PC-3 (cell line): ENCODE measurements around the gene SUGCT. TPM values are rescaled to one million over a fixed set of nuclear protein-coding genes. Genes with fewer than 3 reads are reported as not detected.

Experiments used
- ATAC-seq: fragments of 200-7000 bp; cut with Tn5 transposase; 2 replicates; pipeline ENCODE4 v1.9.1; 2020; ENCODE audit warnings: mild to moderate bottlenecking, moderate library complexity
- BruUV-seq: library from RNA; stranded (reverse); fragments of 400-500 nt; replicated peaks from 2 replicates; lab custom pipeline; 2021; lab: Mats Ljungman, UMichigan
- CTCF ChIA-PET: fragments of 300-600 bp; sonication (Branson Sonifier 250); formaldehyde crosslinking; loops from one replicate; lab custom pipeline; 2022; ENCODE audit warnings: antibody characterized with exemption; lab: Charles Lee
- POLR2A ChIA-PET: fragments of 300-600 bp; sonication (Branson Sonifier 250); formaldehyde crosslinking; loops from one replicate; lab custom pipeline; 2022; ENCODE audit warnings: antibody characterized with exemption; ENCODE audit not compliant: unreplicated experiment; lab: Charles Lee
- DNase-seq: peaks from one replicate; pipeline ENCODE4 v3.0.0-alpha.2; 2015
- H2AFZ ChIP-seq: fragments of 300-600 bp; sonication (generic); 2 replicates; pipeline ENCODE4 v1.6.0; 2016; ENCODE audit warnings: antibody characterized with exemption, low read length
- H3F3A ChIP-seq: fragments of 300-600 bp; sonication (generic); one replicate; pipeline ENCODE4 v1.6.0; 2017; ENCODE audit warnings: antibody characterized with exemption, low read length, control low read depth, mild to moderate bottlenecking; ENCODE audit not compliant: unreplicated experiment
- H3K27ac ChIP-seq: fragments of 300-600 bp; sonication (generic); 2 replicates; pipeline ENCODE4 v1.5.1; 2016; ENCODE audit warnings: mild to moderate bottlenecking, low read length
- H3K27me3 ChIP-seq: fragments of 300-600 bp; sonication (generic); 2 replicates; pipeline ENCODE4 v1.6.1; 2016; ENCODE audit warnings: low read length, mixed read lengths
- H3K36me3 ChIP-seq: fragments of 300-600 bp; sonication (generic); 2 replicates; pipeline ENCODE4 v1.6.1; 2016; ENCODE audit warnings: low read depth, mixed run types, low read length, mixed read lengths
- H3K4me1 ChIP-seq: fragments of 300-600 bp; sonication (generic); 2 replicates; pipeline ENCODE4 v1.5.1; 2016; ENCODE audit warnings: low read length; ENCODE audit not compliant: insufficient read depth
- H3K4me2 ChIP-seq: fragments of 300-600 bp; sonication (generic); 2 replicates; pipeline ENCODE4 v1.6.0; 2016; ENCODE audit warnings: low read length
- H3K4me3 ChIP-seq: fragments of 300-600 bp; sonication (generic); 2 replicates; pipeline ENCODE4 v1.5.1; 2016; ENCODE audit warnings: mild to moderate bottlenecking, low read length, mixed read lengths
- H3K79me2 ChIP-seq: fragments of 300-600 bp; sonication (generic); 2 replicates; pipeline ENCODE4 v1.6.1; 2017; ENCODE audit warnings: low read length, mixed read lengths
- H3K9ac ChIP-seq: fragments of 300-600 bp; sonication (generic); 2 replicates; pipeline ENCODE4 v1.6.0; 2016; ENCODE audit warnings: mild to moderate bottlenecking, low read length
- H3K9me2 ChIP-seq: fragments of 300-600 bp; sonication (generic); replicated peaks from 2 replicates; pipeline ENCODE4 v1.6.1; 2016; ENCODE audit warnings: mixed run types, low read length, mixed read lengths
- H3K9me3 ChIP-seq: fragments of 300-600 bp; sonication (generic); 2 replicates; pipeline ENCODE4 v1.6.1; 2016; ENCODE audit warnings: low read length, mixed read lengths
- H4K20me1 ChIP-seq: fragments of 300-600 bp; sonication (generic); 2 replicates; pipeline ENCODE4 v1.6.1; 2016; ENCODE audit warnings: low read length, mixed read lengths
- EZH2 ChIP-seq: fragments of 300-600 bp; sonication (generic); IDR thresholded peaks from one replicate; pipeline ENCODE4 v1.6.1; 2017; ENCODE audit warnings: antibody characterized with exemption, mild to moderate bottlenecking, low read length; ENCODE audit not compliant: unreplicated experiment
- EZH2phosphoT487 ChIP-seq: fragments of 300-600 bp; sonication (generic); IDR thresholded peaks from 2 replicates; pipeline ENCODE4 v1.6.1; 2018; ENCODE audit warnings: mild to moderate bottlenecking, antibody characterized with exemption, low read length, borderline replicate concordance
- intact Hi-C: fragments of 100-400 bp; cut with micrococcal nuclease; formaldehyde crosslinking; loops from 2 replicates; pipeline ENCODE4 v1.9.0; 2023
- total RNA-seq: library from RNA; depleted of rRNA; stranded (reverse); fragments of >200 nt; gene quantifications from 2 replicates; pipeline ENCODE4 v1.2.3, GENCODE V29; 2014
- TF ChIP-seq, protein P1 (sequence below): fragments of 300-600 bp; sonication (generic); conservative IDR thresholded peaks from 2 replicates; pipeline ENCODE4 v1.5.1; 2017; ENCODE audit warnings: antibody characterized with exemption, low read depth, mild to moderate bottlenecking, low read length

SUGCT gene
- total RNA-seq, 1 experiment from 2014 or later, result 2.9 TPM

DNA sequence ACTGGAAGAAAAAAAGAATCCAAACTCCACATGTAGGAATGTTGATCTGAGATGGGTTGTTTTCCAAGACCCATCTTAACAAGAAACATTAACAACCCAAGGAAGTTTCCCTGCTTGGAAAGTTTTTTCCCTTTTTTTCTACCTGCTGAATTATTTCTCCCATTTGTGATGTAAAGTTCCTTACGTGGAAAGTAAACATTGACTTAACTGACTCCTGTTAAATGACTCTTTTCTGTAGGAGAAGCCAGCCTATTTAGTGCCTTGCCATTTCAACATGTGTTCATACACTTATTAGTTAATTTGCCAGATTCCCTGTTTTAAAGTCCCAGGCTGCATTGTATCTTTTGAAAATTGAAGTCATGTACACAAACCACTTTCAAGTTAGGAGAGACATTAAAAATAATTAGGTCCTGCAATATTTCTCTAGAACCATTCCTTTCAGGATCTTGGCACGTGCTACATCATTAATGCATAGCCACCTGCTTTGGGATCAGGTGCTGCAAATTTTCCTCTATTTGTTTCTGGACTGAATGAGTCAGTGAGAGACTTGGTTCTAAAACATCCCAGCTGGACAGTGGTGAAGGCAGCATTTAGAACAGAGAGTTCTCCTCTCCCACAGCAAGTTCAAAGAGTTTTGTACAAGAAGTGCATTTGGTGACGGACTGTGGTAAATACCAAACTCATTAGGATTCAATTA lies 698.5 kb downstream of the SUGCT start:
- peaks cover 18% of the 10 kb centered on the region for H3K4me1 ChIP-seq
- no peaks in the 10 kb centered on the region for H3K9me3 ChIP-seq
- ATAC-seq (peak; percentile 63), DNase-seq (peak; percentile 37)
- no peaks in the 10 kb centered on the region for H3F3A ChIP-seq
- no TSS peak for BruUV-seq
- no peaks in the 10 kb centered on the region for H3K27me3 ChIP-seq
- H3K9me2 ChIP-seq, result no peaks in the 10 kb centered on the region
- no peak overlapping the region for H3K9ac ChIP-seq
- no peaks in the 10 kb centered on the region for H3K79me2 ChIP-seq
- H4K20me1 ChIP-seq, result no peaks in the 10 kb centered on the region
- CTCF ChIA-PET, result interaction anchor here (0.6 kb wide), 1 partner anchor 134 kb away, joined by 3 read pairs; no protein-coding TSS in a partner anchor
- no peak overlapping the region for H3K4me3 ChIP-seq
- no peak for TF ChIP-seq EZH2phosphoT487
- H3K27ac ChIP-seq, result peak overlapping the region; percentile 9
- H3K36me3 ChIP-seq, result no peaks in the 10 kb centered on the region
- no peak overlapping the region for H2AFZ ChIP-seq
- H3K4me2 ChIP-seq, result no peak overlapping the region
- intact Hi-C loops, result loop anchor here (1.0 to 5.0 kb wide), 2 partner anchors 275 to 874 kb away; no protein-coding TSS in a partner anchor
- POLR2A ChIA-PET, result no interaction called here

DNA sequence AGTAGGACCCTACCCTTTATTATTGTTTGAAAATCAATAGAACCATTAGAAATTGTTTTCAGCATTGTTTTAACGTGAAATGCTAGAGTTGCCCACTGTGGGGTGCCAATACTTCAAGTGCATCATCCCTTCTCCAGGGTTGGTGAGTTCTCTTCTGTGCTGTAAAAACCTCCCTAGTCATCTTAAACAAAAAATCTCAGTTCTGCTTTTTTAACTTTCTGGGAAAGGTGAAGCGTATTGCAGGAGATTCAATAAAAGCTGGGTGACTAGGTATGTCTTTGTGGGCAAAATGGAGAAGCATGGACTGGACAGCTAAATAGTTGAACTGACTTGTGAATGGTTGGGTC lies 699.1 kb downstream of the SUGCT start:
- POLR2A ChIA-PET, result no interaction called here
- TF ChIP-seq, protein P1, sequence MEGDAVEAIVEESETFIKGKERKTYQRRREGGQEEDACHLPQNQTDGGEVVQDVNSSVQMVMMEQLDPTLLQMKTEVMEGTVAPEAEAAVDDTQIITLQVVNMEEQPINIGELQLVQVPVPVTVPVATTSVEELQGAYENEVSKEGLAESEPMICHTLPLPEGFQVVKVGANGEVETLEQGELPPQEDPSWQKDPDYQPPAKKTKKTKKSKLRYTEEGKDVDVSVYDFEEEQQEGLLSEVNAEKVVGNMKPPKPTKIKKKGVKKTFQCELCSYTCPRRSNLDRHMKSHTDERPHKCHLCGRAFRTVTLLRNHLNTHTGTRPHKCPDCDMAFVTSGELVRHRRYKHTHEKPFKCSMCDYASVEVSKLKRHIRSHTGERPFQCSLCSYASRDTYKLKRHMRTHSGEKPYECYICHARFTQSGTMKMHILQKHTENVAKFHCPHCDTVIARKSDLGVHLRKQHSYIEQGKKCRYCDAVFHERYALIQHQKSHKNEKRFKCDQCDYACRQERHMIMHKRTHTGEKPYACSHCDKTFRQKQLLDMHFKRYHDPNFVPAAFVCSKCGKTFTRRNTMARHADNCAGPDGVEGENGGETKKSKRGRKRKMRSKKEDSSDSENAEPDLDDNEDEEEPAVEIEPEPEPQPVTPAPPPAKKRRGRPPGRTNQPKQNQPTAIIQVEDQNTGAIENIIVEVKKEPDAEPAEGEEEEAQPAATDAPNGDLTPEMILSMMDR, result peak; percentile 59
- no peak for TF ChIP-seq EZH2
- peak; percentile 58; the same call in 1 of the 2 replicates for ATAC-seq
- intact Hi-C loops, result loop anchor here (1.0 to 5.0 kb wide), 2 partner anchors 274 to 873 kb away; no protein-coding TSS in a partner anchor
- Histone ChIP-seq H3K27ac (peak overlapping the region; percentile 9; the same call in 1 of the 2 replicates), H3K4me2 (no peak overlapping the region), H3K9me2 (no peaks in the 10 kb centered on the region), H3K4me3 (no peak overlapping the region), H3K79me2 (no peaks in the 10 kb centered on the region), H3K27me3 (no peaks in the 10 kb centered on the region), H3K9me3 (no peaks in the 10 kb centered on the region), H4K20me1 (no peaks in the 10 kb centered on the region), H3K36me3 (no peaks in the 10 kb centered on the region), H3K9ac (no peak overlapping the region), H2AFZ (no peak overlapping the region), H3K4me1 (peaks cover 18% of the 10 kb centered on the region), H3F3A (no peaks in the 10 kb centered on the region)
- DNase-seq, result peak; percentile 42
- CTCF ChIA-PET, result interaction anchor here (0.6 kb wide), 1 partner anchor 133 kb away, joined by 3 read pairs; no protein-coding TSS in a partner anchor
- BruUV-seq, result no TSS peak

GRCh38 chr7:40836218-40836617 lies 701.4 kb downstream of the SUGCT start:
- Histone ChIP-seq H3F3A (no peaks in the 10 kb centered on the region), H3K27ac (no peak overlapping the region), H3K27me3 (no peaks in the 10 kb centered on the region), H4K20me1 (no peaks in the 10 kb centered on the region), H3K36me3 (no peaks in the 10 kb centered on the region), H2AFZ (no peak overlapping the region), H3K4me1 (peaks cover 18% of the 10 kb centered on the region), H3K9me2 (no peaks in the 10 kb centered on the region), H3K9ac (no peak overlapping the region), H3K79me2 (no peaks in the 10 kb centered on the region), H3K4me3 (no peak overlapping the region), H3K9me3 (0 out of 2 replicates have a peak, but pooled peaks cover 3% of the 10 kb centered on the region), H3K4me2 (no peak overlapping the region)
- ChIA-PET CTCF (no interaction called here), POLR2A (interaction anchor here (0.6 kb wide), 1 partner anchor 9 kb away, joined by 3 read pairs; no protein-coding TSS in a partner anchor)
- intact Hi-C loops, result no loop called here
- no peak for ATAC-seq
- no TSS peak for BruUV-seq
- peak; percentile 51 for DNase-seq
- TF ChIP-seq, protein P1, result no peak
- TF ChIP-seq EZH2phosphoT487 (no peak), EZH2 (no peak)
